ENCODE data around the gene CFDP1.

CFDP1 gene

GRCh38 chr16:75372236-75372856, 61.0 kb downstream of the CFDP1 start:
- peak; percentile 13 for DNase-seq (ENCODE audit: low read depth)

- DNase-seq (ENCODE audit: low read depth): no peak
These were observed 62.1 kb downstream of the CFDP1 start for GRCh38 chr16:75371171-75371570.

- DNase-seq (ENCODE audit: low read depth): no peak
These were observed 69.0 kb downstream of the CFDP1 start for GRCh38 chr16:75364286-75364791.

GRCh38 chr16:75362846-75363245, 70.5 kb downstream of the CFDP1 start:
- no peak for DNase-seq (ENCODE audit: low read depth)

GRCh38 chr16:75361936-75362335, 71.4 kb downstream of the CFDP1 start:
- no peak for DNase-seq (ENCODE audit: low read depth)

- DNase-seq (ENCODE audit: low read depth): no peak
These were observed 79.1 kb downstream of the CFDP1 start for GRCh38 chr16:75354170-75354569.

GRCh38 chr16:75351183-75351582, 82.1 kb downstream of the CFDP1 start:
- DNase-seq (ENCODE audit: low read depth): peak; percentile 79

GRCh38 chr16:75345711-75346110, 87.6 kb downstream of the CFDP1 start:
- no peak for DNase-seq (ENCODE audit: low read depth)

- DNase-seq (ENCODE audit: low read depth): no peak
These were observed 89.4 kb downstream of the CFDP1 start for GRCh38 chr16:75343941-75344340.

- DNase-seq (ENCODE audit: low read depth): no peak
These were observed 90.0 kb downstream of the CFDP1 start for GRCh38 chr16:75343286-75343685.

- DNase-seq (ENCODE audit: low read depth): peak; percentile 34
These were observed 90.9 kb downstream of the CFDP1 start for GRCh38 chr16:75342308-75342811.

- no peak for DNase-seq (ENCODE audit: low read depth)
These were observed 91.6 kb downstream of the CFDP1 start for GRCh38 chr16:75341564-75342307.

GRCh38 chr16:75340741-75341491, 92.4 kb downstream of the CFDP1 start:
- peak; percentile 30 for DNase-seq (ENCODE audit: low read depth)

GRCh38 chr16:75337430-75337829, 95.9 kb downstream of the CFDP1 start:
- no peak for DNase-seq (ENCODE audit: low read depth)

- DNase-seq (ENCODE audit: low read depth): no peak
These were observed 96.8 kb downstream of the CFDP1 start for GRCh38 chr16:75336521-75336920.

GRCh38 chr16:75333721-75334163, 99.6 kb downstream of the CFDP1 start:
- no peak for DNase-seq (ENCODE audit: low read depth)

GRCh38 chr16:75329943-75330342, 103.4 kb downstream of the CFDP1 start:
- no peak for DNase-seq (ENCODE audit: low read depth)

- no peak for DNase-seq (ENCODE audit: low read depth)
These were observed 107.0 kb downstream of the CFDP1 start for GRCh38 chr16:75326333-75326732.

GRCh38 chr16:75323933-75324332, 109.4 kb downstream of the CFDP1 start:
- no peak for DNase-seq (ENCODE audit: low read depth)

- DNase-seq (ENCODE audit: low read depth): no peak
These were observed 110.1 kb downstream of the CFDP1 start for GRCh38 chr16:75323198-75323597.

GRCh38 chr16:75322740-75323139, 110.6 kb downstream of the CFDP1 start:
- peak; percentile 43 for DNase-seq (ENCODE audit: low read depth)

GRCh38 chr16:75320435-75320834, 112.9 kb downstream of the CFDP1 start:
- no peak for DNase-seq (ENCODE audit: low read depth)

All from HS-5 (cell line).